SH-SY5Y (cell line): ENCODE measurements around the gene LRRC74A.

Experiments used
- GATA2 ChIP-seq: IDR thresholded peaks from 2 replicates; pipeline ENCODE4 v1.6.1; 2011; ENCODE audit warnings: mild to moderate bottlenecking, low read depth, low read length
- GATA3 ChIP-seq: IDR thresholded peaks from 2 replicates; pipeline ENCODE4 v1.6.1; 2011; ENCODE audit warnings: low read depth, mild to moderate bottlenecking, low read length, moderate library complexity

GRCh38 chr14:76882651-76883050 is 56.4 kb downstream of the LRRC74A start:
- no peak for TF ChIP-seq GATA2
- no peak for TF ChIP-seq GATA3
